Raji (cell line): ENCODE data around the gene PTRHD1.

ENCODE experiments used
- POLR2A ChIP-seq: IDR thresholded peaks from 2 replicates; pipeline ENCODE4 v1.6.1; 2011; ENCODE audit warnings: low read depth, low read length, control low read depth; ENCODE audit not compliant: insufficient read depth

Gene PTRHD1

GRCh38 chr2:24793761-24794435 is 707 bp upstream of the PTRHD1 start:
- no peak for TF ChIP-seq POLR2A

GRCh38 chr2:24792542-24792873 is 683 bp downstream of the PTRHD1 start:
- no peak for TF ChIP-seq POLR2A

DNA sequence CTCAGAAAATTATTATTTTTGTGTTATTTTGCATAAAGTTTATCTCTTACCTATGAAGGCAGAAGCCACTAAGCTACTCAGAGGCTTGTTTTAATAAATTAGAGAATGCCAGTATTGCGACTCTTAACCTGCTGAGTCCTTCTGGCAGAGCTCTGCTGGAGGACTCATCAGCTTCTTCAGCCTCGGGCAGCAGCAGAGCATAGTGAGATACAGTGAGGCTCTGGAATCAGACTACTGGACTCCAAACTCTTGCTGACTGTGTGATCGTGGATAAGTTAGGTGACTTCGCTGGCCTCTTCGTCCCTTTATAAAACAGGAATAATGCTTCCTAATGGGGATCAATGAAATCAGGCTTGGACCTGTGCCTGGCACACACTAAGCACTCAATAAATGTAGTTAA is 1.7 kb downstream of the PTRHD1 start:
- TF ChIP-seq POLR2A, result no peak

DNA sequence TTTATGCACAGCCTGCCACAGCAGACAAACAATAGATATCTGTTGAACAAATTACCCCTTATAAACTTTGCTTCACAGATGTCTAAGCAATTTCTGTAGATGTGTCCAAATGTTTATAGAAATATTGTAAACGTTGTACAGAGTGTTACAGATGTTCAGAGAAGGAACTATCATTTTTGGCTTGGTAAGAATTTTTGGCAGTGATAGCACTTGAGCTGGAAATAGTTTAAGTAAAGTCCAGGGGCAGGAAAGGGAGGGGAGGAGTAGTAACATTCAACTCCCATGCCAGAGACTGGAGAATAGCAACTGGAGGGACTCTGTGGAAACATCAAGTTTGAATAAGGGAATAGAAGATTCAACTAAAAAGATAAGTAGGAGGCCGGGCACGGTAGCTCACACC is 4.4 kb downstream of the PTRHD1 start:
- TF ChIP-seq POLR2A, result no peak

- TF ChIP-seq POLR2A, result no peak
Observed at GRCh38 chr2:24787532-24787931, 5.7 kb downstream of the PTRHD1 start.

- peak; percentile 40; the same call in 1 of the 2 replicates for TF ChIP-seq POLR2A
Observed at GRCh38 chr2:24785671-24786321, 7.4 kb downstream of the PTRHD1 start.

DNA sequence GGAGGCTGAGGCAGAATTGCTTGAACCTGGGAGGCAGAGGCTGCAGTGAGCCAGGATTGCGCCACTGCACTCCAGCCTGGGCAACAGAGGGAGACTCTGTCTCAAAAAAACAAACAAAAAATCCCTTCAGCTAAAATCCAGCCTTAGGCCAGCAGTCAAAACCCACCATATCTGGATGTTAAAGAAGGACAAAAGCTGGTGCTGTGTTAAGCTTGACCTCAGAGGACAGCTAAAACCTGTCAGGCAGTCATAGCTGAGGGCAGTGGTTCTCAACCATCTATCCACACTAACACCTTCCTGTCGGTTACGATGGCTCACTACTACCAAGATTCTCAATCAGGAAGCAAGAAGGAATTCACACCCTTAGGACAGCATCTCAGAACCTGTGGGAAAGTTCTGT is 9.6 kb downstream of the PTRHD1 start:
- no peak for TF ChIP-seq POLR2A

GRCh38 chr2:24779116-24779515 is 14.1 kb downstream of the PTRHD1 start:
- TF ChIP-seq POLR2A, result no peak

GRCh38 chr2:24774373-24774772 is 18.8 kb downstream of the PTRHD1 start:
- no peak for TF ChIP-seq POLR2A

- TF ChIP-seq POLR2A, result no peak
Observed at GRCh38 chr2:24771764-24772586, 21.2 kb downstream of the PTRHD1 start.

DNA sequence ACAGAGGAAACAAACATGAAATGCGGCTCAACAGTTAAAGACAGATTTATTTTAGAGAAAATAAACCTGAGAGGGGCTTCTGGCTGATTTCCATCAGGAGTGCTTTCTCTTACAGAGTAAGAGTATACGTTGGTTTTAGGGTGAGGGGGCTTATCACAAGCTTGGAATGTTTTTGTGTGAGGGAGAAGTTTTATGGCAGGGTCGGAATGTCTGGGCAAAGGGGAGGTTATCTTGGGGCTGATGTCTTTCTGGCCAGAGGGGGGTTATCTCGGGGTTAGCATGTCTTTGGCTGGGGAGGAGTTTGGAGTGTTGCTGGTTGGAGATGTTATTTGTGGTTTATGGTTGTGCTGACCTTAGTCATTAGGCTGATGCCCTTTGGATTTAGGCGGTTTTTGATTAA is 22.1 kb downstream of the PTRHD1 start:
- no peak for TF ChIP-seq POLR2A

DNA sequence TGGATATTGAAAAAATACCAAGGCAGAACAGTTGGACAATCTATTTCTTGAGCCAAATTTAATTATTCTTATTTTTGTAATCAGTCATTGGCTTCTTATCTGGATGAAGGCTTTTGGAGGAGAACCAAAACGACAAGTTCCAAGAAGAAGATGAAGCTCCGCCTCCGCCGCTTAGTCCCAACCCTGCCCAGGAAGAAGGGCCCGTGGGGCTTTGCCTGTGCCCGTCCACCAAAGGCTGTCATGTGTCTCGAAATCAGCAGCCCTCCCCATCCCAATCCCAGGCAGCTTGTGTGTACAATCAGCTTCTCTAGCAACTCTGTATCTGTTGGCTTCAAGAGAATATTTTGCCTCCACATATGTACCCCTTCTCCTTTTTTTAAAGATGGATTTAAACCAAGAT is 24.6 kb downstream of the PTRHD1 start:
- TF ChIP-seq POLR2A, result no peak

- TF ChIP-seq POLR2A, result no peak
Observed at GRCh38 chr2:24768013-24768412, 25.2 kb downstream of the PTRHD1 start.

- TF ChIP-seq POLR2A, result no peak
Observed at GRCh38 chr2:24766609-24767008, 26.6 kb downstream of the PTRHD1 start.

GRCh38 chr2:24763843-24764242 is 29.3 kb downstream of the PTRHD1 start:
- no peak for TF ChIP-seq POLR2A

- TF ChIP-seq POLR2A, result no peak
Observed at GRCh38 chr2:24762518-24762917, 30.7 kb downstream of the PTRHD1 start.
